Measurements from ENCODE around the gene ODC1. TPM values are rescaled to one million over a fixed set of nuclear protein-coding genes. Genes with fewer than 3 reads are reported as not detected.
"Not testable (repeated sequence)": the region's sequence is repeated elsewhere in the genome, so short reads cannot be mapped to it uniquely, and the experiment has no call there.

The ODC1 gene
- total RNA-seq, 1 donor from 2014 or later: 12.1 TPM

DNA sequence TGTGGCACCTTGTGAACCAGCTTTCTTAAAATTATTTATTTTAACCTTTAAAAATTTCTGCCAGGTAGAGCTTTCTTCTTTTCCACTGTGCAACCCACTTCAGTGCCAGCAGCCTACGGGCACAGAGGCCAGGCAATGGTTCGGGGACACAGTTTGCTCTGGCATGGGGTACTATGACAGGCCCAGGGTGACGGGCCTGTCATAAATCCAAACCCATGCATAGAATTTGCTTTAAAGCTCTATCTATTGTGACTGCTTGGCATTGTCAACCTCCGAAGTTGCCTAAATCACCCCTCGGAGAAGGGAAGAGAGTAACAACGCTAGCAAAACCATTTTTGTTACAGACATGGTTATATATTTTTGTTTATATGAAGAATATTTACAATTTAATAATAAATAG, 1.5 kb downstream of the ODC1 start:
- Mint-ChIP-seq H3K27me3 (ENCODE audit: unreplicated experiment) (peaks cover 11% of the 10 kb centered on the region), H3K4me3 (ENCODE audit: unreplicated experiment) (no peak overlapping the region), H3K36me3 (ENCODE audit: low read depth, unreplicated experiment) (no peaks in the 10 kb centered on the region), H3K9me3 (ENCODE audit: unreplicated experiment) (no peaks in the 10 kb centered on the region), H3K4me1 (ENCODE audit: unreplicated experiment) (peaks cover 4% of the 10 kb centered on the region), H3K27ac (ENCODE audit: unreplicated experiment) (no peak overlapping the region)
- TF ChIP-seq, protein P1, sequence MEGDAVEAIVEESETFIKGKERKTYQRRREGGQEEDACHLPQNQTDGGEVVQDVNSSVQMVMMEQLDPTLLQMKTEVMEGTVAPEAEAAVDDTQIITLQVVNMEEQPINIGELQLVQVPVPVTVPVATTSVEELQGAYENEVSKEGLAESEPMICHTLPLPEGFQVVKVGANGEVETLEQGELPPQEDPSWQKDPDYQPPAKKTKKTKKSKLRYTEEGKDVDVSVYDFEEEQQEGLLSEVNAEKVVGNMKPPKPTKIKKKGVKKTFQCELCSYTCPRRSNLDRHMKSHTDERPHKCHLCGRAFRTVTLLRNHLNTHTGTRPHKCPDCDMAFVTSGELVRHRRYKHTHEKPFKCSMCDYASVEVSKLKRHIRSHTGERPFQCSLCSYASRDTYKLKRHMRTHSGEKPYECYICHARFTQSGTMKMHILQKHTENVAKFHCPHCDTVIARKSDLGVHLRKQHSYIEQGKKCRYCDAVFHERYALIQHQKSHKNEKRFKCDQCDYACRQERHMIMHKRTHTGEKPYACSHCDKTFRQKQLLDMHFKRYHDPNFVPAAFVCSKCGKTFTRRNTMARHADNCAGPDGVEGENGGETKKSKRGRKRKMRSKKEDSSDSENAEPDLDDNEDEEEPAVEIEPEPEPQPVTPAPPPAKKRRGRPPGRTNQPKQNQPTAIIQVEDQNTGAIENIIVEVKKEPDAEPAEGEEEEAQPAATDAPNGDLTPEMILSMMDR (IDR thresholded peaks at IDR 0.05; ENCODE audit: unreplicated experiment): no peak
- DNase-seq (ENCODE audit: low spot score): no peak

DNA sequence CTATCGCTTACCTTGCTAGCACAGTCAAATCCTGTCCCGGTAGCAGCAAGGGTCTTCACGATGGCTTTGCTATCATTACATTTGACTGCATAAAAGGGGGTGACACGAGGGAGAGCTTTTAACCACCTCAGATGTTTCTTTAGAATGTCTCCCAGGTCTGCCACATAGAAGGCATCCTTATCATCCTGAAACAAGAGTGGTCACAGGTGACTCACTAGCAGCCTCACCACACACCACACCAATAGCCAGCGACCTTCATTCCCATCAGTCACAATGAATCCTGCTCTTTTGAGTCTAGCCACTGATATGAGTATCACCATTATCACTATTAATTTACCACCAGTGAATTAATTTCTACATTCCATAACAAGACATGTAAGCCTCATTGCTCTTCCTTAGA, 3.7 kb downstream of the ODC1 start:
- Mint-ChIP-seq H3K4me3 (ENCODE audit: unreplicated experiment) (no peak overlapping the region), H3K36me3 (ENCODE audit: low read depth, unreplicated experiment) (no peaks in the 10 kb centered on the region), H3K4me1 (ENCODE audit: unreplicated experiment) (peaks cover 4% of the 10 kb centered on the region), H3K27me3 (ENCODE audit: unreplicated experiment) (peaks cover 8% of the 10 kb centered on the region), H3K27ac (ENCODE audit: unreplicated experiment) (no peak overlapping the region), H3K9me3 (ENCODE audit: unreplicated experiment) (no peaks in the 10 kb centered on the region)
- TF ChIP-seq, protein P1 (IDR thresholded peaks at IDR 0.05; ENCODE audit: unreplicated experiment): no peak
- DNase-seq (ENCODE audit: low spot score): no peak

DNA sequence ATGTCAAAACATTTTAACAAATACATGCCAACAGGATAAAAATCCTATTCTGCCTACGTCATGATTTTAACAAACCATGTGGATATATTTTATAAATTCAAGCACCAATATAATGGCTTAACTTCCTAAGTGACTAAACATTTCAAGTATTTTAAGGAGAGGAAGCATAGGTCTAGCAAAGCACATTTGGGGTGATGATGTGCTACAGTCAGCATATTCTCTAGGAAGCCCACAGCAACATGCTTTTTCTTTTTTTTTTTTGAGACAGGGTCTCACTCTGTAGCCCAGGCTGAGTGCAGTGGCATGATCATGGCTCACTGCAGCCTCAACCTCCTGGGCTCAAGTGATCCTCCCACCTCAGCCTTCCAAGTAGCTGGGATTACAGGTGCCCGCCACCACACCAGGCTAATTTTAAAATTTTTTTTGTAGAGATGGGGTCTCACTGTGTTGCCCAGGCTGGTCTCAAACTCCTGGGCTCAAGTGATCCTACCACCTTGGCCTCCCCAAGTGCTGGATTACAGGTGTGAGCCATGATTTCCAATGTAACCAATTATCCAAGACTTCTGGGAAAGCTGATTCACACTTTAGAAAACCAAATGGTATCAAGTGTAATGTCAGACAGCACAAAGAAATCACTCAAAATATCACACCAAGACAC, 5.5 kb downstream of the ODC1 start:
- H3K4me3 Mint-ChIP-seq (ENCODE audit: unreplicated experiment); DNase-seq (ENCODE audit: low spot score); H3K27me3 Mint-ChIP-seq (ENCODE audit: unreplicated experiment); H3K27ac Mint-ChIP-seq (ENCODE audit: unreplicated experiment); H3K9me3 Mint-ChIP-seq (ENCODE audit: unreplicated experiment); H3K36me3 Mint-ChIP-seq (ENCODE audit: low read depth, unreplicated experiment); H3K4me1 Mint-ChIP-seq (ENCODE audit: unreplicated experiment): not testable (repeated sequence)

DNA sequence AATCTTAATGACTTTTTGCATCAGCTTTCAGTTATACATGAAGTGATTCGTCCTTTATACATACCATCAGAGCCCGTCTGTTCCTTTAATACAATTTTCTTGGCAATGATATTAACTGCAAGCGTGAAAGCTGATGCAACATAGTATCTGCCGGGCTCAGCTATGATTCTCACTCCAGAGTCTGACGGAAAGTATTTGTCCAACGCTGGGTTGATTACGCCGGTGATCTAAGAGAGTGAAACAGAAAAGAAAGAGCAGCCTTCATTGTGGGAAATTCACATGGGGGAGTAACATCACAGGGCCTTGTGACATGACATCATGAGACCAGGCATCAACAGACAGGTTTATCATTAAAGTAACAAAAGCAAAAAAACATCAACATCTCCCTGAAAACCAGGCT, 6.2 kb downstream of the ODC1 start:
- peaks cover 4% of the 10 kb centered on the region for H3K27me3 Mint-ChIP-seq (ENCODE audit: unreplicated experiment)
- no peaks in the 10 kb centered on the region for H3K36me3 Mint-ChIP-seq (ENCODE audit: low read depth, unreplicated experiment)
- no peaks in the 10 kb centered on the region for H3K9me3 Mint-ChIP-seq (ENCODE audit: unreplicated experiment)
- no peaks in the 10 kb centered on the region for H3K4me1 Mint-ChIP-seq (ENCODE audit: unreplicated experiment)
- DNase-seq (ENCODE audit: low spot score): no peak
- TF ChIP-seq, protein P1 (IDR thresholded peaks at IDR 0.05; ENCODE audit: unreplicated experiment): no peak
- no peak overlapping the region for H3K4me3 Mint-ChIP-seq (ENCODE audit: unreplicated experiment)
- H3K27ac Mint-ChIP-seq (ENCODE audit: unreplicated experiment): no peak overlapping the region

DNA sequence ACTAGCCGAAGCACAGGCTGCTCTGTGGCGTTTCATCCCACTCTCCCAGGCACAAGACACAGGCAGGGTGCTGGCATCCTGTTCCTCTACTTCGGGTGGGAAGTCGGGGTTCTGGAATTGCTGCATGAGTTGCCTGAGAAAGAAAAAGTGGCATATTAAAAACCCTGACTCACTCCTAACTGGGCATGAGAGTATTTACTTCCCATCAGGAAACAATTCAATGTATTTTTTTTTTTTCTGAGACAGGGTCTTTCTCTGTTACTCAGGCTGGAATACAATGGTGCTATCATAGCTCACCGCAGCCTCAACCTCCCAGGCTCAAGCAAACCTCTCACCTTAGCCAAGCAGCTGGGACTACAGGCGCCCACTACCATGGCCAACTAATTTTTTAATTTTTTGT, 7.4 kb downstream of the ODC1 start:
- H3K4me1 Mint-ChIP-seq (ENCODE audit: unreplicated experiment): no peaks in the 10 kb centered on the region
- H3K27ac Mint-ChIP-seq (ENCODE audit: unreplicated experiment): no peak overlapping the region
- no peak overlapping the region for H3K4me3 Mint-ChIP-seq (ENCODE audit: unreplicated experiment)
- peaks cover 4% of the 10 kb centered on the region for H3K27me3 Mint-ChIP-seq (ENCODE audit: unreplicated experiment)
- DNase-seq (ENCODE audit: low spot score): no peak
- TF ChIP-seq, protein P1 (IDR thresholded peaks at IDR 0.05; ENCODE audit: unreplicated experiment): no peak
- no peaks in the 10 kb centered on the region for H3K9me3 Mint-ChIP-seq (ENCODE audit: unreplicated experiment)
- H3K36me3 Mint-ChIP-seq (ENCODE audit: low read depth, unreplicated experiment): no peaks in the 10 kb centered on the region

Measured in endothelial cell (in vitro differentiated cells).